H9 (cell line): ENCODE results near the gene SAFB. TPM values are rescaled to one million over a fixed set of nuclear protein-coding genes. Genes with fewer than 3 reads are reported as not detected.

Source experiments
- DNase-seq: peaks from one replicate; pipeline ENCODE4 v3.0.0-alpha.2; 2017
- H2AFZ ChIP-seq: one replicate; pipeline ENCODE4 v1.6.1; 2013; ENCODE audit warnings: mild to moderate bottlenecking, low read length, control low read depth, moderate library complexity
- H2AK5ac ChIP-seq: 2 replicates; pipeline ENCODE4 v1.6.1; 2013; ENCODE audit warnings: low read length, control low read depth, mixed read lengths; ENCODE audit not compliant: insufficient read length
- H2BK120ac ChIP-seq: one replicate; pipeline ENCODE4 v1.6.1; 2013; ENCODE audit warnings: low read depth, mild to moderate bottlenecking, low read length, control low read depth, inconsistent platforms; ENCODE audit not compliant: poor library complexity, severe bottlenecking
- H2BK12ac ChIP-seq: 2 replicates; pipeline ENCODE4 v1.6.1; 2013; ENCODE audit warnings: low read length, control low read depth, mixed read lengths, low read depth; ENCODE audit not compliant: insufficient read length
- H2BK15ac ChIP-seq: 2 replicates; pipeline ENCODE4 v1.6.1; 2013; ENCODE audit warnings: low read depth, low read length, control low read depth
- H2BK20ac ChIP-seq: one replicate; pipeline ENCODE4 v1.6.1; 2013; ENCODE audit warnings: low read depth, mild to moderate bottlenecking, low read length, control low read depth, inconsistent platforms; ENCODE audit not compliant: poor library complexity, severe bottlenecking
- H2BK5ac ChIP-seq: 2 replicates; pipeline ENCODE4 v1.6.1; 2013; ENCODE audit warnings: low read length, control low read depth, mixed read lengths; ENCODE audit not compliant: insufficient read length
- H3K14ac ChIP-seq: 2 replicates; pipeline ENCODE4 v1.6.1; 2013; ENCODE audit warnings: low read length, control low read depth; ENCODE audit not compliant: insufficient read depth
- H3K18ac ChIP-seq: 2 replicates; pipeline ENCODE4 v1.6.1; 2013; ENCODE audit warnings: low read depth, mild to moderate bottlenecking, mixed read lengths, low read length, control low read depth; ENCODE audit not compliant: insufficient read length
- H3K23ac ChIP-seq: 2 replicates; pipeline ENCODE4 v1.6.1; 2013; ENCODE audit warnings: low read length, control low read depth, mixed read lengths, low read depth; ENCODE audit not compliant: insufficient read length
- H3K23me2 ChIP-seq: 2 replicates; pipeline ENCODE4 v1.6.1; 2013; ENCODE audit warnings: low read depth, mild to moderate bottlenecking, mixed read lengths, low read length, control low read depth; ENCODE audit not compliant: insufficient read length, poor library complexity, severe bottlenecking
- H3K27ac ChIP-seq: 2 replicates; pipeline ENCODE4 v1.5.1; 2013; ENCODE audit warnings: low read length, control low read depth, mixed read lengths, low read depth; ENCODE audit not compliant: insufficient read length
- H3K27me3 ChIP-seq: 2 replicates; pipeline ENCODE4 v1.6.1; 2013; ENCODE audit warnings: low read length, control low read depth, inconsistent platforms; ENCODE audit not compliant: insufficient read depth
- H3K4ac ChIP-seq: 2 replicates; pipeline ENCODE4 v1.6.1; 2013; ENCODE audit warnings: low read depth, mild to moderate bottlenecking, control low read depth, inconsistent platforms, low read length, moderate library complexity
- H3K4me1 ChIP-seq: 2 replicates; pipeline ENCODE4 v1.6.1; 2013; ENCODE audit warnings: low read length, control low read depth, inconsistent platforms; ENCODE audit not compliant: insufficient read depth
- H3K4me2 ChIP-seq: 2 replicates; pipeline ENCODE4 v1.6.1; 2013; ENCODE audit warnings: low read length, control low read depth, mixed read lengths; ENCODE audit not compliant: insufficient read length, insufficient read depth
- H3K56ac ChIP-seq: 2 replicates; pipeline ENCODE4 v1.6.1; 2013; ENCODE audit warnings: low read depth, mild to moderate bottlenecking, mixed read lengths, low read length, control low read depth; ENCODE audit not compliant: insufficient read length
- H3K79me1 ChIP-seq: 2 replicates; pipeline ENCODE4 v1.6.1; 2013; ENCODE audit warnings: low read depth, mild to moderate bottlenecking, moderate library complexity, low read length, control low read depth, inconsistent platforms; ENCODE audit not compliant: insufficient read depth, poor library complexity, severe bottlenecking
- H3K79me2 ChIP-seq: 2 replicates; pipeline ENCODE4 v1.6.1; 2013; ENCODE audit warnings: low read length, control low read depth, inconsistent platforms; ENCODE audit not compliant: insufficient read depth
- H3K9ac ChIP-seq: 2 replicates; pipeline ENCODE4 v1.6.1; 2013; ENCODE audit warnings: low read length, control low read depth, mixed read lengths; ENCODE audit not compliant: insufficient read length; ENCODE audit errors: extremely low read depth
- H3K9me3 ChIP-seq: one replicate; pipeline ENCODE4 v1.6.1; 2013; ENCODE audit warnings: low read depth, low read length, inconsistent platforms; ENCODE audit not compliant: control insufficient read depth
- H3T11ph ChIP-seq: one replicate; pipeline ENCODE4 v1.6.1; 2013; ENCODE audit warnings: mild to moderate bottlenecking, low read length, control low read depth, inconsistent platforms
- H4K20me1 ChIP-seq: one replicate; pipeline ENCODE4 v1.6.1; 2013; ENCODE audit not compliant: control insufficient read depth, insufficient read length, insufficient read depth
- H4K5ac ChIP-seq: 2 replicates; pipeline ENCODE4 v1.6.1; 2013; ENCODE audit warnings: low read depth, mild to moderate bottlenecking, mixed read lengths, low read length, control low read depth; ENCODE audit not compliant: insufficient read length
- H4K8ac ChIP-seq: replicated peaks from 2 replicates; pipeline ENCODE4 v1.6.1; 2013; ENCODE audit warnings: low read length, control low read depth, mixed read lengths, low read depth; ENCODE audit not compliant: insufficient read length
- H4K91ac ChIP-seq: 2 replicates; pipeline ENCODE4 v1.6.1; 2013; ENCODE audit warnings: low read depth, mild to moderate bottlenecking, moderate library complexity, mixed read lengths, low read length, control low read depth; ENCODE audit not compliant: insufficient read length
- H3K27ac Mint-ChIP-seq, 3 experiments: 2 replicates in 2 of 3; 3 replicates in 1 of 3; pipeline ENCODE4 v1.8.0; 2020 to 2021; ENCODE audit warnings: mixed read lengths in 3 of 3, mild to moderate bottlenecking in 1 of 3, moderate library complexity in 1 of 3
- H3K27me3 Mint-ChIP-seq: 2 replicates; pipeline ENCODE4 v1.8.0; 2021; ENCODE audit warnings: low read depth, mild to moderate bottlenecking, moderate library complexity, mixed read lengths
- H3K36me3 Mint-ChIP-seq, 3 experiments: 2 replicates in 2 of 3; 3 replicates in 1 of 3; pipeline ENCODE4 v1.8.0; 2020 to 2021; ENCODE audit warnings: low read depth in 3 of 3, mixed read lengths in 3 of 3; ENCODE audit not compliant: insufficient read depth in 1 of 3
- H3K4me1 Mint-ChIP-seq, 2 experiments: 2 replicates each; pipeline ENCODE4 v1.8.0; 2020; ENCODE audit warnings: mixed read lengths in 2 of 2
- H3K4me3 Mint-ChIP-seq, 2 experiments: 2 replicates in 1 of 2; 3 replicates in 1 of 2; pipeline ENCODE4 v1.8.0; 2020 to 2021; ENCODE audit warnings: mild to moderate bottlenecking in 2 of 2, mixed read lengths in 2 of 2, moderate library complexity in 1 of 2
- H3K9me3 Mint-ChIP-seq, 2 experiments: 2 replicates in 1 of 2; 3 replicates in 1 of 2; pipeline ENCODE4 v1.8.0; 2020; ENCODE audit warnings: mild to moderate bottlenecking in 2 of 2, mixed read lengths in 2 of 2, moderate library complexity in 1 of 2
- CTCF ChIP-seq: fragments of 200-600 bp; sonication (generic); conservative IDR thresholded peaks from 3 replicates; pipeline ENCODE4 v1.8.0; 2021; ENCODE audit warnings: antibody characterized with exemption, mild to moderate bottlenecking
- WGBS: extraction: QIAGEN DNeasy Blood & Tissue Kit; methylation state at CpG from one replicate; pipeline ENCODE4 v1.1.7; 2013; ENCODE audit warnings: missing lambda C conversion rate, low lambda C conversion rate, mixed read lengths; ENCODE audit not compliant: insufficient read length; ENCODE audit errors: extremely low coverage; 5-methylcytosine and 5-hydroxymethylcytosine counted together
- total RNA-seq: library from RNA; stranded (reverse); gene quantifications from 2 replicates; pipeline ENCODE4 v1.2.1, GENCODE V29; 2021

The SAFB gene
- total RNA-seq, 1 experiment from 2014 or later: 110 TPM

GRCh38 chr19:5644037-5644436 is 21.2 kb downstream of the SAFB start:
- no CpG with 5 or more reads among the region's 2 CpGs for WGBS
- H3K79me1 ChIP-seq: peaks cover 7% of the 10 kb centered on the region
- H2BK12ac ChIP-seq: no peak overlapping the region
- no peak overlapping the region for H3K4me2 ChIP-seq
- no peak overlapping the region for H3K18ac ChIP-seq
- H3K56ac ChIP-seq: no peak overlapping the region
- H2BK15ac ChIP-seq: no peak overlapping the region
- peaks cover 0 to 2% of the 10 kb centered on the region in 2 experiments; a peak in 2 of 4 replicates for H3K4me1 Mint-ChIP-seq
- no peak overlapping the region for H3K4ac ChIP-seq
- H2BK120ac ChIP-seq: no peak overlapping the region
- H3K36me3 Mint-ChIP-seq: peaks cover 38 to 79% (median 78%) of the 10 kb centered on the region in 3 experiments; a peak in 6 of 7 replicates
- H4K5ac ChIP-seq: no peak overlapping the region
- H2AFZ ChIP-seq: no peak overlapping the region
- no peak overlapping the region for H2BK20ac ChIP-seq
- no peaks in the 10 kb centered on the region for H3K23me2 ChIP-seq
- H4K8ac ChIP-seq: no peak overlapping the region
- no peak overlapping the region for H3K4me3 Mint-ChIP-seq
- H3K23ac ChIP-seq: no peak overlapping the region
- H3K14ac ChIP-seq: no peak overlapping the region
- H3K27me3 Mint-ChIP-seq: no peaks in the 10 kb centered on the region
- no peak overlapping the region for H3K27ac ChIP-seq
- H2AK5ac ChIP-seq: no peak overlapping the region
- no peaks in the 10 kb centered on the region for H3K9me3 Mint-ChIP-seq
- H4K91ac ChIP-seq: no peak overlapping the region
- H3K4me1 ChIP-seq: no peaks in the 10 kb centered on the region
- H3K9ac ChIP-seq: no peak overlapping the region
- no peak overlapping the region for H3T11ph ChIP-seq
- no peak for TF ChIP-seq CTCF
- H3K9me3 ChIP-seq: no peaks in the 10 kb centered on the region
- no peaks in the 10 kb centered on the region for H3K27me3 ChIP-seq
- peak overlapping the region in 2 of 3 experiments; percentile 34 to 73; a peak in 1 of 7 replicates for H3K27ac Mint-ChIP-seq
- H2BK5ac ChIP-seq: no peak overlapping the region
- DNase-seq: no peak
- peaks cover 12% of the 10 kb centered on the region; the same call in 1 of the 2 replicates for H3K79me2 ChIP-seq
- no peaks in the 10 kb centered on the region for H4K20me1 ChIP-seq
